ENCODE measurements around the gene LYSMD2. TPM values are rescaled to one million over a fixed set of nuclear protein-coding genes. Genes with fewer than 3 reads are reported as not detected.

LYSMD2 gene
- total RNA-seq, 1 experiment from 2014 or later, result 2.2 TPM

DNA sequence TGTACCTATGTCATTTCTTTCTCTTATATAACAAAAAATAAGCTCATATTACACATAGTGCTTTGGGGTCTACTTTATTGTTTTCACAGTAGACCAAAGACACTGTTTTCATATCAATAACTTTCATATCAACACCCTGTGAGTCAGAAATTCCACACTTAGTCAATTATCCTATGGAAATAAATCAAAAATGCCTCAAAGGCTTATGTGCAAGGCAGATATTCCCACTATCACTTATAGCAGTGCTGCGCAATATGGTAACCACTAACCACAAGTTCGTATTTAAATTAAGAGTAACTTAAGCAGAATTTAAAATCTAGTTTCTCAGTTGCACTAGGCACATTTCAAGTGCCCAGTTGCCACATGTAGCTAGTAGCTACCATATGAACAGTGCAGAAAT lies 40.3 kb downstream of the LYSMD2 start (continued):
- TF ChIP-seq RELA (CRISPR knock-in tag; IDR thresholded peaks at IDR 0.05; ENCODE audit: borderline replicate concordance) (no peak), HMGA2 (CRISPR knock-in tag; IDR thresholded peaks at IDR 0.05) (no peak), ZNF317 (CRISPR knock-in tag; IDR thresholded peaks at IDR 0.05; ENCODE audit: borderline replicate concordance, low read depth) (no peak), ZNF121 (CRISPR knock-in tag; IDR thresholded peaks at IDR 0.05) (no peak), EMX1 (CRISPR knock-in tag; IDR thresholded peaks at IDR 0.05) (no peak), ZNF396 (CRISPR knock-in tag; IDR thresholded peaks at IDR 0.05; ENCODE audit: borderline replicate concordance) (no peak), ZBTB21 (CRISPR knock-in tag; IDR thresholded peaks at IDR 0.05; ENCODE audit: borderline replicate concordance) (no peak), FOXJ3 (CRISPR knock-in tag; IDR thresholded peaks at IDR 0.05; ENCODE audit: borderline replicate concordance) (no peak), ESRRA (CRISPR knock-in tag; IDR thresholded peaks at IDR 0.05; ENCODE audit: borderline replicate concordance) (no peak)
- TF ChIP-seq, protein P1, sequence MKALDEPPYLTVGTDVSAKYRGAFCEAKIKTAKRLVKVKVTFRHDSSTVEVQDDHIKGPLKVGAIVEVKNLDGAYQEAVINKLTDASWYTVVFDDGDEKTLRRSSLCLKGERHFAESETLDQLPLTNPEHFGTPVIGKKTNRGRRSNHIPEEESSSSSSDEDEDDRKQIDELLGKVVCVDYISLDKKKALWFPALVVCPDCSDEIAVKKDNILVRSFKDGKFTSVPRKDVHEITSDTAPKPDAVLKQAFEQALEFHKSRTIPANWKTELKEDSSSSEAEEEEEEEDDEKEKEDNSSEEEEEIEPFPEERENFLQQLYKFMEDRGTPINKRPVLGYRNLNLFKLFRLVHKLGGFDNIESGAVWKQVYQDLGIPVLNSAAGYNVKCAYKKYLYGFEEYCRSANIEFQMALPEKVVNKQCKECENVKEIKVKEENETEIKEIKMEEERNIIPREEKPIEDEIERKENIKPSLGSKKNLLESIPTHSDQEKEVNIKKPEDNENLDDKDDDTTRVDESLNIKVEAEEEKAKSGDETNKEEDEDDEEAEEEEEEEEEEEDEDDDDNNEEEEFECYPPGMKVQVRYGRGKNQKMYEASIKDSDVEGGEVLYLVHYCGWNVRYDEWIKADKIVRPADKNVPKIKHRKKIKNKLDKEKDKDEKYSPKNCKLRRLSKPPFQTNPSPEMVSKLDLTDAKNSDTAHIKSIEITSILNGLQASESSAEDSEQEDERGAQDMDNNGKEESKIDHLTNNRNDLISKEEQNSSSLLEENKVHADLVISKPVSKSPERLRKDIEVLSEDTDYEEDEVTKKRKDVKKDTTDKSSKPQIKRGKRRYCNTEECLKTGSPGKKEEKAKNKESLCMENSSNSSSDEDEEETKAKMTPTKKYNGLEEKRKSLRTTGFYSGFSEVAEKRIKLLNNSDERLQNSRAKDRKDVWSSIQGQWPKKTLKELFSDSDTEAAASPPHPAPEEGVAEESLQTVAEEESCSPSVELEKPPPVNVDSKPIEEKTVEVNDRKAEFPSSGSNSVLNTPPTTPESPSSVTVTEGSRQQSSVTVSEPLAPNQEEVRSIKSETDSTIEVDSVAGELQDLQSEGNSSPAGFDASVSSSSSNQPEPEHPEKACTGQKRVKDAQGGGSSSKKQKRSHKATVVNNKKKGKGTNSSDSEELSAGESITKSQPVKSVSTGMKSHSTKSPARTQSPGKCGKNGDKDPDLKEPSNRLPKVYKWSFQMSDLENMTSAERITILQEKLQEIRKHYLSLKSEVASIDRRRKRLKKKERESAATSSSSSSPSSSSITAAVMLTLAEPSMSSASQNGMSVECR (CRISPR knock-in tag; IDR thresholded peaks at IDR 0.05; ENCODE audit: borderline replicate concordance), result no peak
- TF ChIP-seq, protein P2, sequence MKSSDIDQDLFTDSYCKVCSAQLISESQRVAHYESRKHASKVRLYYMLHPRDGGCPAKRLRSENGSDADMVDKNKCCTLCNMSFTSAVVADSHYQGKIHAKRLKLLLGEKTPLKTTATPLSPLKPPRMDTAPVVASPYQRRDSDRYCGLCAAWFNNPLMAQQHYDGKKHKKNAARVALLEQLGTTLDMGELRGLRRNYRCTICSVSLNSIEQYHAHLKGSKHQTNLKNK (CRISPR knock-in tag; IDR thresholded peaks at IDR 0.05), result no peak
- TF ChIP-seq, protein P3, sequence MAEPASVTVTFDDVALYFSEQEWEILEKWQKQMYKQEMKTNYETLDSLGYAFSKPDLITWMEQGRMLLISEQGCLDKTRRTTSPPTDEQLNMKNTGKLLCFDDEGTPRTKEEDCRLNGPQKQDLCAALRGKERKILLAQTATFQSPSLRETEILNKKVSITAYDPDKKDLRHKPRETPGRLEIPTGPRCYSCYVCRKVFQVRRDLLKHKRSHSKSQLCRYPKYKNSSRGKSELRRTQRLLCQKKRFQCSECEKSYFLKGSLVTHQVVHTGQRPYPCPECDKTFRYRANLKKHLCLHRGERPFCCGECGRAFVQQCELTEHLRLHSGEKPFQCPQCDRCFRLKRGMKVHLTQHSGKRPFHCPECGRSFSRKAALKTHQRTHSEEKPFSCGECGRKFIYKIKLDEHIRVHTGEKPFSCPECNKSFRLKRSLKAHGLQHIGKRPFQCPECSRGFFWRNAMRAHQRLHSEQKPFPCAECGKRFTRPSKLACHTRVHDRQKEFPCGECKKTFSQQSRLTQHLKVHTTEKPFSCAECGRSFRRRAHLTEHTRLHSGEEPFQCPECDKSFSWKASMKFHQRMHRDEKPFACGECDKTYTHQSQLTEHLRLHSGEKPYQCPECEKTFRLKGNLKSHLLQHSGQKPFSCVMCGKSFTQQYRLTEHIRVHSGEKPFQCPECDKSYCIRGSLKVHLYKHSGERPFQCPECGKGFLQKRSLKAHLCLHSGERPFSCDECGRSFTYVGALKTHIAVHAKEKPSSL (CRISPR knock-in tag; conservative IDR thresholded peaks at IDR 0.05), result no peak
- TF ChIP-seq, protein P4, sequence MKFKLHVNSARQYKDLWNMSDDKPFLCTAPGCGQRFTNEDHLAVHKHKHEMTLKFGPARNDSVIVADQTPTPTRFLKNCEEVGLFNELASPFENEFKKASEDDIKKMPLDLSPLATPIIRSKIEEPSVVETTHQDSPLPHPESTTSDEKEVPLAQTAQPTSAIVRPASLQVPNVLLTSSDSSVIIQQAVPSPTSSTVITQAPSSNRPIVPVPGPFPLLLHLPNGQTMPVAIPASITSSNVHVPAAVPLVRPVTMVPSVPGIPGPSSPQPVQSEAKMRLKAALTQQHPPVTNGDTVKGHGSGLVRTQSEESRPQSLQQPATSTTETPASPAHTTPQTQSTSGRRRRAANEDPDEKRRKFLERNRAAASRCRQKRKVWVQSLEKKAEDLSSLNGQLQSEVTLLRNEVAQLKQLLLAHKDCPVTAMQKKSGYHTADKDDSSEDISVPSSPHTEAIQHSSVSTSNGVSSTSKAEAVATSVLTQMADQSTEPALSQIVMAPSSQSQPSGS (CRISPR knock-in tag; IDR thresholded peaks at IDR 0.05; ENCODE audit: borderline replicate concordance, low read depth), result no peak

DNA sequence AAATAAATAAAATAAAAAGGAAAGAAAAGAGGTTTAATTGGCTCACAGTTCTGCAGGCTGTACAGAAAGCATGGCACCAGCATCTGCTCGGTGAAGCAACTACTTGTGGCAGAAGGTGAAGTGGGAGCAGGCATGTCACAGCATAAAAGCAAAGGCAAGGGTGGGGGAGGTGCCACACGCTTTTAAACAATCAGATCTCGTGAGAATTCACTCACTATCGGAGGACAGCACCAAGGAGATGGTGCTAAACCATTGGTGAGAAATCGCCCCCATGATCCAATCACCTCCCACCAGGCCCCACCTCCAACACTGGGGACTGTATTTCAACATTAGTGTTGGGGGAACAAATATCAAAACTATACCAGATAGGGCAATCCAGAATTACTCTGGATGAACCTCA lies 40.9 kb downstream of the LYSMD2 start:
- ATAC-seq, result no peak
- Mint-ChIP-seq H3K36me3 (peaks cover 13% of the 10 kb centered on the region), H3K9me3 (no peaks in the 10 kb centered on the region), H3K4me3 (no peak overlapping the region), H3K27me3 (ENCODE audit: low read depth) (no peaks in the 10 kb centered on the region), H3K4me1 (no peaks in the 10 kb centered on the region), H3K27ac (no peak overlapping the region)
- ChIA-PET CTCF (no interaction called here), POLR2A (no interaction called here)
- DNase-seq (ENCODE audit: low spot score), result no peak
- TF ChIP-seq, protein P5, sequence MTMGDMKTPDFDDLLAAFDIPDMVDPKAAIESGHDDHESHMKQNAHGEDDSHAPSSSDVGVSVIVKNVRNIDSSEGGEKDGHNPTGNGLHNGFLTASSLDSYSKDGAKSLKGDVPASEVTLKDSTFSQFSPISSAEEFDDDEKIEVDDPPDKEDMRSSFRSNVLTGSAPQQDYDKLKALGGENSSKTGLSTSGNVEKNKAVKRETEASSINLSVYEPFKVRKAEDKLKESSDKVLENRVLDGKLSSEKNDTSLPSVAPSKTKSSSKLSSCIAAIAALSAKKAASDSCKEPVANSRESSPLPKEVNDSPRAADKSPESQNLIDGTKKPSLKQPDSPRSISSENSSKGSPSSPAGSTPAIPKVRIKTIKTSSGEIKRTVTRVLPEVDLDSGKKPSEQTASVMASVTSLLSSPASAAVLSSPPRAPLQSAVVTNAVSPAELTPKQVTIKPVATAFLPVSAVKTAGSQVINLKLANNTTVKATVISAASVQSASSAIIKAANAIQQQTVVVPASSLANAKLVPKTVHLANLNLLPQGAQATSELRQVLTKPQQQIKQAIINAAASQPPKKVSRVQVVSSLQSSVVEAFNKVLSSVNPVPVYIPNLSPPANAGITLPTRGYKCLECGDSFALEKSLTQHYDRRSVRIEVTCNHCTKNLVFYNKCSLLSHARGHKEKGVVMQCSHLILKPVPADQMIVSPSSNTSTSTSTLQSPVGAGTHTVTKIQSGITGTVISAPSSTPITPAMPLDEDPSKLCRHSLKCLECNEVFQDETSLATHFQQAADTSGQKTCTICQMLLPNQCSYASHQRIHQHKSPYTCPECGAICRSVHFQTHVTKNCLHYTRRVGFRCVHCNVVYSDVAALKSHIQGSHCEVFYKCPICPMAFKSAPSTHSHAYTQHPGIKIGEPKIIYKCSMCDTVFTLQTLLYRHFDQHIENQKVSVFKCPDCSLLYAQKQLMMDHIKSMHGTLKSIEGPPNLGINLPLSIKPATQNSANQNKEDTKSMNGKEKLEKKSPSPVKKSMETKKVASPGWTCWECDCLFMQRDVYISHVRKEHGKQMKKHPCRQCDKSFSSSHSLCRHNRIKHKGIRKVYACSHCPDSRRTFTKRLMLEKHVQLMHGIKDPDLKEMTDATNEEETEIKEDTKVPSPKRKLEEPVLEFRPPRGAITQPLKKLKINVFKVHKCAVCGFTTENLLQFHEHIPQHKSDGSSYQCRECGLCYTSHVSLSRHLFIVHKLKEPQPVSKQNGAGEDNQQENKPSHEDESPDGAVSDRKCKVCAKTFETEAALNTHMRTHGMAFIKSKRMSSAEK (CRISPR knock-in tag; IDR thresholded peaks at IDR 0.05; ENCODE audit: borderline replicate concordance), result no peak
- TF ChIP-seq, protein P6, sequence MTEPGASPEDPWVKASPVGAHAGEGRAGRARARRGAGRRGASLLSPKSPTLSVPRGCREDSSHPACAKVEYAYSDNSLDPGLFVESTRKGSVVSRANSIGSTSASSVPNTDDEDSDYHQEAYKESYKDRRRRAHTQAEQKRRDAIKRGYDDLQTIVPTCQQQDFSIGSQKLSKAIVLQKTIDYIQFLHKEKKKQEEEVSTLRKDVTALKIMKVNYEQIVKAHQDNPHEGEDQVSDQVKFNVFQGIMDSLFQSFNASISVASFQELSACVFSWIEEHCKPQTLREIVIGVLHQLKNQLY (CRISPR knock-in tag; IDR thresholded peaks at IDR 0.05), result no peak
- TF ChIP-seq, protein P7, sequence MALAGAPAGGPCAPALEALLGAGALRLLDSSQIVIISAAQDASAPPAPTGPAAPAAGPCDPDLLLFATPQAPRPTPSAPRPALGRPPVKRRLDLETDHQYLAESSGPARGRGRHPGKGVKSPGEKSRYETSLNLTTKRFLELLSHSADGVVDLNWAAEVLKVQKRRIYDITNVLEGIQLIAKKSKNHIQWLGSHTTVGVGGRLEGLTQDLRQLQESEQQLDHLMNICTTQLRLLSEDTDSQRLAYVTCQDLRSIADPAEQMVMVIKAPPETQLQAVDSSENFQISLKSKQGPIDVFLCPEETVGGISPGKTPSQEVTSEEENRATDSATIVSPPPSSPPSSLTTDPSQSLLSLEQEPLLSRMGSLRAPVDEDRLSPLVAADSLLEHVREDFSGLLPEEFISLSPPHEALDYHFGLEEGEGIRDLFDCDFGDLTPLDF (CRISPR knock-in tag; IDR thresholded peaks at IDR 0.05), result no peak
- TF ChIP-seq ZBTB21 (CRISPR knock-in tag; IDR thresholded peaks at IDR 0.05; ENCODE audit: borderline replicate concordance) (no peak), TP53 (CRISPR knock-in tag; IDR thresholded peaks at IDR 0.05) (no peak), FOXP1 (CRISPR knock-in tag; IDR thresholded peaks at IDR 0.05; ENCODE audit: borderline replicate concordance) (no peak), EMX1 (CRISPR knock-in tag; IDR thresholded peaks at IDR 0.05) (no peak)
- TF ChIP-seq, protein P2 (CRISPR knock-in tag; IDR thresholded peaks at IDR 0.05), result no peak

All from WTC11 (cell line).